Umbilical cord (tissue), 2 donors: ENCODE results near the gene SIAH3. TPM values are rescaled to one million over a fixed set of nuclear protein-coding genes. Genes with fewer than 3 reads are reported as not detected.
A peak's percentile ranks its signal among the peaks of the same experiment; 100 is the strongest.

ENCODE experiments used
- DNase-seq: peaks from one replicate; pipeline ENCODE4 v3.0.0-alpha.2; 2015; ENCODE audit warnings: low spot score
- total RNA-seq: library from RNA; depleted of rRNA; stranded (reverse); fragments of >200 nt; gene quantifications from one replicate; pipeline ENCODE4 v1.2.3, GENCODE V29; 2014; ENCODE audit warnings: low replicate concordance; ENCODE audit not compliant: insufficient read depth

The SIAH3 gene
- total RNA-seq, 1 donor from 2014 or later, result 2.9 TPM

DNA sequence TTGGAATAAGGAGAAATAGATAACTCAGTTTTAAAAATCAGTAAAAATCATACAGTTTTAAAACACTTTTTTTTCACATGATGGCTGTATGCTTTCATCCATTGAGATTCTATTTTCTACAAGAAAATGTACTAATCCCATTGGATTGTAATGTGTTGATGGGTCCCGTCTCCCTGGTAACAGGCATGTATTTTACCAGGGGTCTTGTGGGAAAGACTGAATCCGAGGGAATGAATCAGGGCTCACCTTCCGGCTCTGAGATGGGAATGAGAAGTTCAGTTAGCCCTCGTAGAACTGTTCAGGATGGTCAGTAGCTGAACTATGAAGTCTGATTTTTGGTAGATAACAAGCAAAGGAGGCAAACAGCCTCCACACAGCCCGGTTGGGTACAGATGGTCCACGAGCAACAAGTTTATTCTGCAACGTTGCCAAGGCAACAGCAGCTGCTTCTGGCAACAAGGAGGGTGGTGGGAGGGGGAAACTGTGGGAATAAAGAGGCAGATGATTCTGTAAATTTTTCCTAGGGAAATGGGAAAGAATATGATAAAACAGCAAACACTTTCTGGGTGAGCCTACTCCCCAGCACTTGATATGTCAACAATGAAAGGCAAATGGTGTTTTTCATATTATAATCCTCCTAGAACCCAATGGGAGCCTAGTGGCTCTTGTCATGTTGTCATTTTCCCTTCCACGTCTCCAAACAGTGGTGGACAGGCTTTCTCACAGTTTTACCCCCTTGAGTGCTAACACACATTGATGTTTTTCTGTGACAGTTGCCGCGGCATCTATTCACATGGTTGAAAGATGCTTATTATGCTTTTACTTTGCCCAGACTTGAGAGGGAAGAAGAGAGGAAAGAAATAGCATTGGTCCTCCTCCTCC lies 12.4 kb upstream of the SIAH3 start:
- no peak for DNase-seq

- DNase-seq, result no peak
These were observed 9.8 kb upstream of the SIAH3 start for GRCh38 chr13:45861322-45861721.

GRCh38 chr13:45860240-45860639 lies 8.7 kb upstream of the SIAH3 start:
- no peak for DNase-seq

DNA sequence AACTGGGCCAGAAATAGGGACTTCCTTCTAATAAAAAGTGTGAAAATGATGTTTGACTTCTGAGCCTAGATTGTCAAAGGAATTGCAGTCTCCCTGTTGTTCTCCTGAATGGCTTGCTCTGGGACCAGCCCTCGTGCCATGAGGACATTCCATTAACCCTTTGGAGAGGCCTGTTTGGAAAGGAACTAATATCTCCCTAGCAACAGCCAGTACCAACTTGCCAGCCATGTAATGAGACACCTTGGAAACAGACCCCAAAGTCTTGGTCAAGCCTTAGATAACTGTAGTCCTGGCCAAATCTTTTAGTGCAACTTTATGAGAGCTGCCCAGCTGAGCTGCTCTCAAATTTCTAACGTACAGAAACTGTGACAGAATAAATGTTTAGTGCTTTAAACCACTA lies 8.2 kb upstream of the SIAH3 start:
- no peak for DNase-seq

- no peak for DNase-seq
These were observed 941 bp upstream of the SIAH3 start for GRCh38 chr13:45852494-45852893.

DNA sequence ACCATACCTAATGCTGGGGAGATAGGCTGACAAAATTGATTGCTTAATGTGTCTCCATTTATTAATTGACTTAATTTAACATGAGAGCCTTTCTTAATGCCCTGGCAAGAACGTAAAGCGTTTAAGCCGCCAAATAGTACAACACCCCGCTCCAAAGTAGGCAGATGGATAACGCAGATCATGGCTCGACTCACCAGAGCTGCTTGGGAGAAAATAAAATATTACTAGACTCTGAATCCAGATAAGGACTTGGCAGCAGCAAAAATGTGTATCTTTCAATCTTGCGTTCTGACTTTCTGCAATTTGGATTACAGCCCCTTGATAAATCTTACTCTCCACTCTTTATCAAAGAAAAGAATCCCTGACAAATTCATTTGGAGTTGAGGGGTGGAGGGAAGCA lies 403 bp upstream of the SIAH3 start:
- DNase-seq, result peak; percentile 86

GRCh38 chr13:45850027-45850613 lies 1.4 kb downstream of the SIAH3 start:
- no peak for DNase-seq

- DNase-seq, result no peak
These were observed 2.1 kb downstream of the SIAH3 start for GRCh38 chr13:45849408-45849807.

GRCh38 chr13:45847554-45848224 lies 3.9 kb downstream of the SIAH3 start:
- peak; percentile 12 for DNase-seq

- no peak for DNase-seq
These were observed 4.9 kb downstream of the SIAH3 start for GRCh38 chr13:45846681-45847080.

- DNase-seq, result no peak
These were observed 13.3 kb downstream of the SIAH3 start for GRCh38 chr13:45838171-45838745.

DNA sequence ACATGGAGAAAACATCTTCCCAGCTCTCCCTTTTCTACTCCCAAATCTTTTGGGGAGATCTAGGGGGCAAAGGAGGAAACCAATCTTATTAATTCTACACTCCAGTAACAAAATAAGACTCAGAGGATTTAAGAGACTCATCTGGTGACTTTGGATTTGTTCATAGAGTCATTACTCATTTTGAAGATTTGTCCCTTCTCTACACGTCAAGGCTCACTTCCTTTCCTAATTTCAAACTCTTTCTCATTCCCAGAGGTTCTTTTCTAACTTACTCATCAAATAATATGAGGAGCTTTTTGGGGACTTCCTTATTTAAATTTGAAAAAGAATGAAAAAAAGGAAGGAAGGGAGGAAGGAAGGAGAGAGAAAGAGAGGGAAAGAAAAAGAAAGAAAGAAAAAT lies 14.4 kb downstream of the SIAH3 start:
- no peak for DNase-seq

- DNase-seq, result no peak
These were observed 17.1 kb downstream of the SIAH3 start for GRCh38 chr13:45834411-45834994.

- DNase-seq, result peak; percentile 23
These were observed 17.7 kb downstream of the SIAH3 start for GRCh38 chr13:45833663-45834375.

DNA sequence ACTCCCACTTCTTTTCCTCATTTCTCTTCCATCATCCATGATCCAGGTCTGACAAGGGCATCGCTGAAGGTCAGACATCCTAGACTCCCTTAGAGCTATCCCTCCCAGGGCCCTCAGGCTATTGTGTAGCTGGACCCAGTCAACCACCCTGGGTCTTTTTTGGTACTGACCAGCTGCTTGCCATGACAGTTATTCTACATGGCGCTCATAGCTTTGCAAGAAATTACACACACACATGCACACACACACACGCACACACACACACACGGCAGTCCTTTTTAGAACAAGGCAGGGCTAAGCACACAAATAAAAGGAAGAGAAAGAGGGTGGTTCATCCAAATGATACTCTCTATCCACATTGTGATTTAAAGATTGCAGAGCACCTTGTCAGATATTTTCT lies 18.3 kb downstream of the SIAH3 start:
- no peak for DNase-seq

- no peak for DNase-seq
These were observed 19.7 kb downstream of the SIAH3 start for GRCh38 chr13:45831851-45832250.

DNA sequence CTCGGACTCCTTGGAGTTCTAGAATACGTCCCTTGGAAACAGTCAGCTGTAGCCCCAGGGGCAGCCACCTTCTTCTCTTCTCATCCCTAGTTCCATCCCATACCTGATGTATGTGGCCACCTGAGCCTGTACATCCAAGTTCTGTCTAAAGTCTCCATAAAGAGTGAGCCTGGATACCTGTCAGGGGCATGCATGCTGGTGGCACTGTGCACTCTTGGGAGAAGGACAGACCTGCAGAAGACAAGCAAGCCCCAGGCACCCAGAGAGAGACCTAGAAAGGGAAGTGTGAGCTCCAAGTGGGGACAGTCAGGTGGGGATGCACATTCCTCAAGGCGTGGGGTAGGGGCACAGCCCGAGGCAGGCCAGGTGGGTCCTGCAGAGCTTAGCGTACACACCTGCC lies 21.4 kb downstream of the SIAH3 start:
- DNase-seq, result no peak

GRCh38 chr13:45828256-45828968 lies 23.1 kb downstream of the SIAH3 start:
- DNase-seq, result no peak

DNA sequence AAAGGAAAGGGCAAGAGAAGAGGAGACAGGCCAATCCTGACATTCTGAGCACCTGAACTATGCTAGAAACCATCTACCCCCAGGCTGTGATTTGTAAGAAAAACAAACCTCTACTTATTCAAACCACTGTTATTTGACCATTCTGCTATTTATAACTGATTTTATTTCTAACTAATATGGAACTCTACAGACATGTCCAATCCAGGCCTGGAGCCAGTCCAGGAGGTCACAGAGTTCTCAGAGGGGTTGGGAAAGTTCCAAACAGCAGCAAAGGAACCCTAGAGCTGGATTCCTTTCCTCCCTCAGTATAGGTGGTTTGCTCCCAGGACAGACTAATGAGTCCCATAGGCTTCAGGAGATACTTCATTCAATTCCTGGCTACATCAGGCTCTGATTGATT lies 24.2 kb downstream of the SIAH3 start:
- no peak for DNase-seq

- no peak for DNase-seq
These were observed 24.8 kb downstream of the SIAH3 start for GRCh38 chr13:45826731-45827130.

DNA sequence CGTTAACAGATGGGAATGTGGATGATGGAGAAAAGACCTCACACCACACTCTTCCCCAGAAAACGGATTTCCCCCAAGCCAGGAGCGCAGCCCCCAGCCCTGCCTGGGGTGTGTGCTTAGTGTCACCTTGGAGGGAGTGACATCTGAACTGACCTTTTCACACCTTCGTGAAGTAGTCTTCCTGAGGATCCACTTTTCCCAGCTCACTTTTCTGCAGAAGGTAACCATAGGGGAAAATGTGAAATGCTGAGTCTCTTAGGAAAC lies 26.2 kb downstream of the SIAH3 start:
- no peak for DNase-seq
